GM10248 (cell line): Measurements from ENCODE around the gene MVB12B.
A peak's percentile ranks its signal among the peaks of the same experiment; 100 is the strongest.

Experiments
- CTCF ChIA-PET: fragments of 300-600 bp; sonication (Branson Sonifier 250); formaldehyde crosslinking; extraction: SDS; loops from one replicate; lab custom pipeline; 2021; ENCODE audit warnings: antibody characterized with exemption; lab: Yijun Ruan, JAX
- POLR2A ChIA-PET: fragments of 350-650 bp; sonication (Branson Sonifier 250); formaldehyde crosslinking; extraction: SDS; loops from one replicate; lab custom pipeline; 2020; ENCODE audit warnings: antibody characterized with exemption; lab: Yijun Ruan, JAX
- DNase-seq: peaks from one replicate; pipeline ENCODE4 v3.0.0; 2012; ENCODE audit errors: extremely low spot score
- CTCF ChIP-seq: IDR thresholded peaks from 2 replicates; pipeline ENCODE4 v1.5.1; 2012; ENCODE audit warnings: mild to moderate bottlenecking, low read depth; ENCODE audit errors: extremely low read depth, missing control alignments, control extremely low read depth

Gene MVB12B

GRCh38 chr9:126515001-126515872 is 188.6 kb downstream of the MVB12B start:
- POLR2A ChIA-PET = no interaction called here
- no peak for DNase-seq
- CTCF ChIA-PET = interaction anchor here (0.6 to 8.2 kb wide), 4 partner anchors 15 to 82 kb away, joined by 3 to 60 read pairs (median 8); no protein-coding TSS in a partner anchor
- no peak for TF ChIP-seq CTCF

- CTCF ChIA-PET = interaction anchor here (1.5 kb wide), 1 partner anchor 42 kb away, joined by 4 read pairs; no protein-coding TSS in a partner anchor
- no peak for DNase-seq
- no peak for TF ChIP-seq CTCF
- POLR2A ChIA-PET = no interaction called here
These were observed 189.4 kb downstream of the MVB12B start for GRCh38 chr9:126515873-126516505.

GRCh38 chr9:126516561-126516935 is 189.9 kb downstream of the MVB12B start:
- no peak for DNase-seq
- ChIA-PET POLR2A (interaction anchor here (0.5 kb wide), 1 partner anchor 77 kb away, joined by 3 read pairs; no protein-coding TSS in a partner anchor), CTCF (interaction anchor here (0.9 to 1.5 kb wide), 2 partner anchors 16 to 41 kb away, joined by 4 to 6 read pairs; no protein-coding TSS in a partner anchor)
- TF ChIP-seq CTCF = no peak

- ChIA-PET POLR2A (interaction anchor here (0.5 kb wide), 1 partner anchor 76 kb away, joined by 3 read pairs; no protein-coding TSS in a partner anchor), CTCF (interaction anchor here (0.9 to 1.5 kb wide), 2 partner anchors 16 to 41 kb away, joined by 4 to 6 read pairs; no protein-coding TSS in a partner anchor)
- no peak for TF ChIP-seq CTCF
- DNase-seq = peak; percentile 57
These were observed 190.6 kb downstream of the MVB12B start for GRCh38 chr9:126516936-126517832.

GRCh38 chr9:126517833-126518356 is 191.3 kb downstream of the MVB12B start:
- POLR2A ChIA-PET = no interaction called here
- DNase-seq = no peak
- CTCF ChIA-PET = no interaction called here
- TF ChIP-seq CTCF = no peak
